Astrocyte (in vitro differentiated cells and primary cell): ENCODE results near the gene VAV1. TPM values are rescaled to one million over a fixed set of nuclear protein-coding genes. Genes with fewer than 3 reads are reported as not detected.
A peak's percentile ranks its signal among the peaks of the same experiment; 100 is the strongest.

Source experiments
- DNase-seq: peaks from one replicate; pipeline ENCODE4 v3.0.0-alpha.2; 2010; ENCODE audit warnings: low read depth
- FAIRE-seq: peaks from 2 replicates; lab custom pipeline; 2011; peaks lifted over from hg19 to GRCh38; lab: Jason Lieb, UNC
- H2AFZ ChIP-seq: 2 replicates; pipeline ENCODE4 v1.6.0; 2012; ENCODE audit warnings: low read depth, low read length, inconsistent platforms
- H3K27ac ChIP-seq: 2 replicates; pipeline ENCODE4 v1.5.1; 2011; ENCODE audit warnings: low read depth, low read length, inconsistent platforms
- H3K27me3 ChIP-seq: 2 replicates; pipeline ENCODE4 v1.6.0; 2011; ENCODE audit warnings: low read length, inconsistent platforms; ENCODE audit not compliant: insufficient read depth
- H3K36me3 ChIP-seq: 2 replicates; pipeline ENCODE4 v1.5.1; 2011; ENCODE audit warnings: low read length, inconsistent platforms; ENCODE audit not compliant: insufficient read depth
- H3K4me1 ChIP-seq: 2 replicates; pipeline ENCODE4 v1.5.1; 2011; ENCODE audit warnings: low read length, inconsistent platforms; ENCODE audit not compliant: insufficient read depth
- H3K4me2 ChIP-seq: 2 replicates; pipeline ENCODE4 v1.6.0; 2012; ENCODE audit warnings: low read length, inconsistent platforms
- H3K4me3 ChIP-seq: 2 replicates; pipeline ENCODE4 v1.5.1; 2011; ENCODE audit warnings: low read depth, mild to moderate bottlenecking, low read length, inconsistent platforms; ENCODE audit not compliant: insufficient read depth
- H3K79me2 ChIP-seq: 2 replicates; pipeline ENCODE4 v1.6.0; 2012; ENCODE audit warnings: mild to moderate bottlenecking, low read length, inconsistent platforms; ENCODE audit not compliant: insufficient read depth
- H3K9ac ChIP-seq: 2 replicates; pipeline ENCODE4 v1.6.0; 2012; ENCODE audit warnings: mild to moderate bottlenecking, low read length, inconsistent platforms
- H3K9me3 ChIP-seq: 2 replicates; pipeline ENCODE4 v1.5.1; 2012; ENCODE audit warnings: low read depth, mild to moderate bottlenecking, low read length, inconsistent platforms; ENCODE audit not compliant: insufficient read depth
- H4K20me1 ChIP-seq: 2 replicates; pipeline ENCODE4 v1.6.0; 2012; ENCODE audit warnings: low read length, inconsistent platforms; ENCODE audit not compliant: insufficient read depth
- H3K27ac Mint-ChIP-seq: one replicate; pipeline ENCODE4 v1.8.0; 2021; ENCODE audit warnings: mild to moderate bottlenecking, mixed read lengths; ENCODE audit not compliant: unreplicated experiment
- H3K27me3 Mint-ChIP-seq: one replicate; pipeline ENCODE4 v1.8.0; 2021; ENCODE audit warnings: low read depth, mixed read lengths; ENCODE audit not compliant: unreplicated experiment
- H3K36me3 Mint-ChIP-seq: one replicate; pipeline ENCODE4 v1.8.0; 2021; ENCODE audit warnings: low read depth, mixed read lengths; ENCODE audit not compliant: unreplicated experiment
- H3K4me1 Mint-ChIP-seq: one replicate; pipeline ENCODE4 v1.8.0; 2021; ENCODE audit warnings: low read depth, mixed read lengths; ENCODE audit not compliant: unreplicated experiment
- H3K4me3 Mint-ChIP-seq: one replicate; pipeline ENCODE4 v1.8.0; 2021; ENCODE audit warnings: mild to moderate bottlenecking, moderate library complexity, mixed read lengths; ENCODE audit not compliant: unreplicated experiment
- H3K9me3 Mint-ChIP-seq: one replicate; pipeline ENCODE4 v1.8.0; 2021; ENCODE audit warnings: mild to moderate bottlenecking, mixed read lengths; ENCODE audit not compliant: unreplicated experiment
- CTCF ChIP-seq: IDR thresholded peaks from 2 replicates; pipeline ENCODE4 v1.5.1; 2011; ENCODE audit warnings: low read depth, mild to moderate bottlenecking, inconsistent platforms, low read length, moderate library complexity; ENCODE audit not compliant: insufficient read depth
- EZH2 ChIP-seq: IDR thresholded peaks from 2 replicates; pipeline ENCODE4 v1.6.1; 2012; ENCODE audit warnings: mild to moderate bottlenecking, low read length, inconsistent platforms; ENCODE audit not compliant: insufficient read depth
- total RNA-seq: library from RNA; stranded (reverse); gene quantifications from 2 replicates; pipeline ENCODE4 v1.2.1, GENCODE V29; 2021

The VAV1 gene
- total RNA-seq, 1 donor from 2014 or later: not detected

GRCh38 chr19:6856749-6857372, 84.4 kb downstream of the VAV1 start:
- Histone ChIP-seq H4K20me1 (no peaks in the 10 kb centered on the region), H3K9ac (no peak overlapping the region), H3K4me3 (no peak overlapping the region), H3K36me3 (no peaks in the 10 kb centered on the region), H2AFZ (no peak overlapping the region), H3K4me1 (no peaks in the 10 kb centered on the region), H3K4me2 (no peak overlapping the region), H3K27ac (no peak overlapping the region), H3K9me3 (no peaks in the 10 kb centered on the region), H3K27me3 (no peaks in the 10 kb centered on the region), H3K79me2 (no peaks in the 10 kb centered on the region)
- no peak for TF ChIP-seq EZH2
- TF ChIP-seq CTCF: no peak
- DNase-seq (no peak), FAIRE-seq (no peak)
- Mint-ChIP-seq H3K36me3 (no peaks in the 10 kb centered on the region), H3K27me3 (no peaks in the 10 kb centered on the region), H3K9me3 (peaks cover 6% of the 10 kb centered on the region), H3K4me3 (no peak overlapping the region), H3K4me1 (no peaks in the 10 kb centered on the region), H3K27ac (no peak overlapping the region)

GRCh38 chr19:6861683-6862286, 89.3 kb downstream of the VAV1 start:
- TF ChIP-seq EZH2 (no peak), CTCF (no peak)
- Histone ChIP-seq H3K9me3 (no peaks in the 10 kb centered on the region), H3K27ac (no peak overlapping the region), H3K4me3 (no peak overlapping the region), H3K4me1 (no peaks in the 10 kb centered on the region), H3K4me2 (no peak overlapping the region), H3K27me3 (no peaks in the 10 kb centered on the region), H3K9ac (no peak overlapping the region), H2AFZ (no peak overlapping the region), H3K79me2 (no peaks in the 10 kb centered on the region), H3K36me3 (no peaks in the 10 kb centered on the region), H4K20me1 (no peaks in the 10 kb centered on the region)
- Mint-ChIP-seq H3K4me3 (no peak overlapping the region), H3K27ac (no peak overlapping the region), H3K36me3 (no peaks in the 10 kb centered on the region), H3K4me1 (no peaks in the 10 kb centered on the region), H3K9me3 (peaks cover 7% of the 10 kb centered on the region), H3K27me3 (peaks cover 5% of the 10 kb centered on the region)
- FAIRE-seq (no peak), DNase-seq (no peak)

- no peaks in the 10 kb centered on the region for H3K27me3 ChIP-seq
- H3K4me2 ChIP-seq: peak overlapping the region; percentile 68
- no peak overlapping the region for H3K27ac ChIP-seq
- no peaks in the 10 kb centered on the region for H4K20me1 ChIP-seq
- no peaks in the 10 kb centered on the region for H3K36me3 Mint-ChIP-seq
- H3K79me2 ChIP-seq: no peaks in the 10 kb centered on the region
- H3K36me3 ChIP-seq: no peaks in the 10 kb centered on the region
- H3K27ac Mint-ChIP-seq: no peak overlapping the region
- peak; percentile 58 for DNase-seq
- peaks cover 7% of the 10 kb centered on the region for H3K9me3 Mint-ChIP-seq
- H3K4me1 Mint-ChIP-seq: no peaks in the 10 kb centered on the region
- H3K9me3 ChIP-seq: no peaks in the 10 kb centered on the region
- TF ChIP-seq CTCF (peak; percentile 77), EZH2 (no peak)
- peak overlapping the region; percentile 6 for H2AFZ ChIP-seq
- H3K4me3 ChIP-seq: no peak overlapping the region
- peaks cover 5% of the 10 kb centered on the region for H3K27me3 Mint-ChIP-seq
- H3K9ac ChIP-seq: no peak overlapping the region
- peak; percentile 13 for FAIRE-seq
- H3K4me1 ChIP-seq: no peaks in the 10 kb centered on the region
- no peak overlapping the region for H3K4me3 Mint-ChIP-seq
Measured at GRCh38 chr19:6862673-6863078, 90.2 kb downstream of the VAV1 start.
